Keratinocyte (primary cell): ENCODE data around the gene CYP27B1. TPM values are rescaled to one million over a fixed set of nuclear protein-coding genes. Genes with fewer than 3 reads are reported as not detected.
A peak's percentile ranks its signal among the peaks of the same experiment; 100 is the strongest.

ENCODE experiments used
- DNase-seq: peaks from one replicate; pipeline ENCODE4 v3.0.0-alpha.2; 2011; ENCODE audit warnings: low read depth, missing footprints, low spot score
- FAIRE-seq: peaks from 2 replicates; lab custom pipeline; 2011; peaks lifted over from hg19 to GRCh38; lab: Jason Lieb, UNC
- H2AFZ ChIP-seq: 2 replicates; pipeline ENCODE4 v1.6.0; 2012; ENCODE audit warnings: low read length, control low read depth, inconsistent platforms; ENCODE audit not compliant: control insufficient read depth
- H3K27ac ChIP-seq: 2 replicates; pipeline ENCODE4 v1.5.1; 2011; ENCODE audit warnings: low read length; ENCODE audit not compliant: control insufficient read depth, insufficient read depth
- H3K27me3 ChIP-seq: 3 replicates; pipeline ENCODE4 v1.6.0; 2011; ENCODE audit warnings: low read length; ENCODE audit not compliant: control insufficient read depth, insufficient read depth; ENCODE audit errors: extremely low read depth
- H3K36me3 ChIP-seq, 2 experiments: 2 replicates in 1 of 2; 3 replicates in 1 of 2; pipeline ENCODE4 v1.5.1; 2011; ENCODE audit warnings: low read length in 2 of 2, mild to moderate bottlenecking in 1 of 2; ENCODE audit not compliant: control insufficient read depth in 2 of 2, insufficient read depth in 2 of 2; ENCODE audit errors: extremely low read depth in 1 of 2
- H3K4me1 ChIP-seq: 3 replicates; pipeline ENCODE4 v1.5.1; 2011; ENCODE audit warnings: low read length; ENCODE audit not compliant: control insufficient read depth, insufficient read depth; ENCODE audit errors: extremely low read depth
- H3K4me2 ChIP-seq: 3 replicates; pipeline ENCODE4 v1.6.0; 2011; ENCODE audit warnings: low read depth, low read length; ENCODE audit not compliant: control insufficient read depth, insufficient read depth; ENCODE audit errors: extremely low read depth
- H3K4me3 ChIP-seq, 3 experiments: fragments of 200-600 bp in 1 of 3; sonication (generic) in 1 of 3; 2 replicates in 2 of 3; 3 replicates in 1 of 3; pipeline ENCODE4 v1.5.1; 2011 to 2016; ENCODE audit warnings: low read length in 3 of 3, mild to moderate bottlenecking in 3 of 3, control low read depth in 2 of 3, inconsistent platforms in 1 of 3, low read depth in 1 of 3, mixed read lengths in 1 of 3, mixed run types in 1 of 3, moderate library complexity in 1 of 3; ENCODE audit not compliant: control insufficient read depth in 2 of 3, insufficient read depth in 2 of 3; ENCODE audit errors: extremely low read depth in 1 of 3
- H3K79me2 ChIP-seq: 2 replicates; pipeline ENCODE4 v1.6.0; 2012; ENCODE audit warnings: low read length; ENCODE audit not compliant: control insufficient read depth, insufficient read depth
- H3K9ac ChIP-seq: 3 replicates; pipeline ENCODE4 v1.6.0; 2011; ENCODE audit warnings: low read length; ENCODE audit not compliant: control insufficient read depth, insufficient read depth; ENCODE audit errors: extremely low read depth
- H3K9me1 ChIP-seq: 3 replicates; pipeline ENCODE4 v1.6.0; 2011; ENCODE audit warnings: low read length; ENCODE audit not compliant: control insufficient read depth, insufficient read depth; ENCODE audit errors: extremely low read depth
- H3K9me3 ChIP-seq: 2 replicates; pipeline ENCODE4 v1.5.1; 2012; ENCODE audit warnings: low read depth, low read length; ENCODE audit not compliant: control insufficient read depth
- H4K20me1 ChIP-seq: 3 replicates; pipeline ENCODE4 v1.6.0; 2011; ENCODE audit warnings: low read length; ENCODE audit not compliant: control insufficient read depth, insufficient read depth; ENCODE audit errors: extremely low read depth
- CTCF ChIP-seq, 3 experiments: IDR thresholded peaks in 1 of 3; conservative IDR thresholded peaks in 1 of 3; optimal IDR thresholded peaks in 1 of 3; 2 replicates in 2 of 3; 3 replicates in 1 of 3; pipeline versions ENCODE3 to v1.5.1; 2011; ENCODE audit warnings: low read length in 3 of 3, mild to moderate bottlenecking in 3 of 3, moderate library complexity in 2 of 3, control low read depth in 1 of 3, inconsistent platforms in 1 of 3; ENCODE audit not compliant: insufficient read depth in 2 of 3; ENCODE audit errors: extremely low read depth in 1 of 3
- EZH2 ChIP-seq: IDR thresholded peaks from one replicate; pipeline ENCODE4 v1.6.1; 2012; ENCODE audit warnings: inconsistent platforms, mild to moderate bottlenecking, low read length, moderate library complexity
- dilution Hi-C: fragments of 300-500 bp; cut with MboI; formaldehyde crosslinking; loops from one replicate; pipeline ENCODE4 v1.7.0; 2020; ENCODE audit warnings: low sequenced_read_pairs; ENCODE audit not compliant: extremely low pct_ligation_motif_present
- polyA plus RNA-seq, 5 experiments: library from polyadenylated mRNA; depleted of rRNA in 3 of 5; stranded (reverse) in 3 of 5; stranded (forward) in 1 of 5; unstranded in 1 of 5; fragments of >200 nt; gene quantifications; 1 replicate in 1 of 5; 2 replicates in 3 of 5; 3 replicates in 1 of 5; pipeline versions ENCODE4 v1.2.1 to v1.2.3, GENCODE V29; 2011 to 2012; ENCODE audit warnings: missing spikeins in 2 of 5, low read depth in 1 of 5, low replicate concordance in 1 of 5

The CYP27B1 gene
- polyA plus RNA-seq, 1 donor (not counting 4 experiments of a cell fraction or from before 2014, with no cell fraction given), result 33.6 TPM

- H3K27ac ChIP-seq, result no peak within 1 kb of the TSS
- peaks cover 19% of the 10 kb centered on the region for H3K79me2 ChIP-seq
- H2AFZ ChIP-seq, result peak within 1 kb of the TSS; percentile 7
- no peak for TF ChIP-seq EZH2
- TF ChIP-seq CTCF (optimal IDR thresholded peaks at IDR 0.05 in 1 of 3, IDR thresholded peaks at IDR 0.05 in 1 of 3, conservative IDR thresholded peaks at IDR 0.05 in 1 of 3; ENCODE audit: extremely low read depth in 1 of 3, insufficient read depth in 2 of 3, low read length in 3 of 3), result no peak
- dilution Hi-C loops, result no loop called here
- no peaks in the 10 kb centered on the region for H3K9me1 ChIP-seq
- peak within 1 kb of the TSS; percentile 56 to 73 (median 69) for H3K4me3 ChIP-seq
- FAIRE-seq (no peak), DNase-seq (no peak)
- H3K9ac ChIP-seq, result peak within 1 kb of the TSS; percentile 58
- H4K20me1 ChIP-seq, result peaks cover 2% of the 10 kb centered on the region
- H3K4me2 ChIP-seq, result peak within 1 kb of the TSS; percentile 78
- no peaks in the 10 kb centered on the region for H3K9me3 ChIP-seq
- no peaks in the 10 kb centered on the region for H3K27me3 ChIP-seq
- peaks cover 7 to 26% of the 10 kb centered on the region in 2 experiments for H3K36me3 ChIP-seq
- H3K4me1 ChIP-seq, result peaks cover 39% of the 10 kb centered on the region
Observed at GRCh38 chr12:57754411-57755193, 12.3 kb downstream of the CYP27B1 start, which contains the start of gene MARCHF9. TSS of gene MARCHF9 (plus strand) at chr12:57755103. CDS start at chr12:57755529, 426 bp downstream.

DNA sequence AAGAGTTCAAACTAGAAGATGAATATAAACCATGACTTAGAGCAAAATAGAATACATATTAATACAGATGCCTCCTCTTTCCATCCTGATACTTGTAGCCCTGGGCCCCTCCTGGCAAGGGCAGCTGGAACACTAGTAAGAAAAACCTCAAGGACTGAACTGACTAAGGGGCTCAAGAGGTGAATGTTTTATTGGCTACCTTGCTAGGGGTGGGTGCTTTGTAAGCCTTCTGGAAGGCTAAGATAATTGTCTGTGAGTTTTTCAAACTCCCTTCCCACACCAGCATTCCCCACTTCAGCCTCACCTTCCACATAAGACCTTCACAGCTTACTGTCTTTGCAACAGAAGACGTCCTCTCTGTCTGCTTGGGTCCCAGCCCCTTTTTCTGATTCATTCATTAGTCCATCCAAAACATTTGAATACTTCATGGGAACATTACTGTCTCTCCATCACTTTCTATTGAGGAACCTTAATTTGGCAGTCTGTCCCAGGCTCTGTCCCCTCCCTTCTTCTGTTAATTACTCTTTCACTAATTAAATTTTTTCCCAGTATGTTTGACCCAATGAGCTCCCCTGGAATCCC, 13.0 kb downstream of the CYP27B1 start:
- Histone ChIP-seq H3K79me2 (peaks cover 19% of the 10 kb centered on the region), H3K4me1 (peaks cover 39% of the 10 kb centered on the region), H3K9ac (no peak overlapping the region), H3K36me3 (peaks cover 9 to 25% of the 10 kb centered on the region in 2 experiments), H3K9me3 (no peaks in the 10 kb centered on the region), H3K4me3 (no peak overlapping the region), H3K27me3 (no peaks in the 10 kb centered on the region), H3K27ac (no peak overlapping the region), H3K4me2 (no peak overlapping the region), H3K9me1 (no peaks in the 10 kb centered on the region), H4K20me1 (peaks cover under 1% of the 10 kb centered on the region), H2AFZ (no peak overlapping the region)
- no peak for TF ChIP-seq CTCF (optimal IDR thresholded peaks at IDR 0.05 in 1 of 3, IDR thresholded peaks at IDR 0.05 in 1 of 3, conservative IDR thresholded peaks at IDR 0.05 in 1 of 3; ENCODE audit: extremely low read depth in 1 of 3, insufficient read depth in 2 of 3, low read length in 3 of 3)
- dilution Hi-C loops, result no loop called here
- no peak for DNase-seq
- FAIRE-seq, result no peak
